ENCODE measurements around the gene SUZ12. TPM values are rescaled to one million over a fixed set of nuclear protein-coding genes. Genes with fewer than 3 reads are reported as not detected.
"Not testable (repeated sequence)": the region's sequence is repeated elsewhere in the genome, so short reads cannot be mapped to it uniquely, and the experiment has no call there.

Gene SUZ12
- total RNA-seq, 3 donors from 2014 or later (not counting 1 experiment from before 2014, with no cell fraction given): 31.5 to 37.0 (median 32.3) TPM

DNA sequence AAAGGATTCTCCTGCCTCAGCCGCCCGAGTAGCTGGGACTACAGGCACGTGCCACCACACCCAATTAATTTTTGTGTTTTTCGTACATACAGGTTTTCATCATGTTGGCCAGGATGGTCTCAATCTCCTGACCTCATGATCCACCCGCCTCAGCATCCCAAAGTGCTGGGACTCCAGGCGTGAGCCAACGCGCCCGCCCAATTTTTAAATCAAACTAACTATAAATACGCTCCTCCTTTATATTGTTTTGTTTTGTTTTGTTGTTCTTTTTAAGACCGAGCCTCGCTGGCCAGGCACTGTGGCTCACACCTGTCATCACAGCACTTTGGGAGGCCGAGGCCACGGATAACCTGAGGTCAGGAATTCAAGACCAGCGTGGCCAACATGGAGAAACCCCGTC, 33.4 kb upstream of the SUZ12 start:
- TF ChIP-seq, protein P1, sequence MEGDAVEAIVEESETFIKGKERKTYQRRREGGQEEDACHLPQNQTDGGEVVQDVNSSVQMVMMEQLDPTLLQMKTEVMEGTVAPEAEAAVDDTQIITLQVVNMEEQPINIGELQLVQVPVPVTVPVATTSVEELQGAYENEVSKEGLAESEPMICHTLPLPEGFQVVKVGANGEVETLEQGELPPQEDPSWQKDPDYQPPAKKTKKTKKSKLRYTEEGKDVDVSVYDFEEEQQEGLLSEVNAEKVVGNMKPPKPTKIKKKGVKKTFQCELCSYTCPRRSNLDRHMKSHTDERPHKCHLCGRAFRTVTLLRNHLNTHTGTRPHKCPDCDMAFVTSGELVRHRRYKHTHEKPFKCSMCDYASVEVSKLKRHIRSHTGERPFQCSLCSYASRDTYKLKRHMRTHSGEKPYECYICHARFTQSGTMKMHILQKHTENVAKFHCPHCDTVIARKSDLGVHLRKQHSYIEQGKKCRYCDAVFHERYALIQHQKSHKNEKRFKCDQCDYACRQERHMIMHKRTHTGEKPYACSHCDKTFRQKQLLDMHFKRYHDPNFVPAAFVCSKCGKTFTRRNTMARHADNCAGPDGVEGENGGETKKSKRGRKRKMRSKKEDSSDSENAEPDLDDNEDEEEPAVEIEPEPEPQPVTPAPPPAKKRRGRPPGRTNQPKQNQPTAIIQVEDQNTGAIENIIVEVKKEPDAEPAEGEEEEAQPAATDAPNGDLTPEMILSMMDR (IDR thresholded peaks at IDR 0.05): no peak
- Histone ChIP-seq H3K4me3 (ENCODE audit: low read length) (no peak overlapping the region), H3K36me3 (ENCODE audit: control insufficient read depth, insufficient read depth, low read length) (peaks cover 9% of the 10 kb centered on the region), H3K4me1 (ENCODE audit: control insufficient read depth, insufficient read depth, low read length) (peaks cover 10% of the 10 kb centered on the region), H3K27me3 (ENCODE audit: control insufficient read depth, insufficient read depth, low read length) (no peaks in the 10 kb centered on the region), H3K27ac (ENCODE audit: low read length) (no peak overlapping the region), H3K9me3 (ENCODE audit: control insufficient read depth, insufficient read depth, low read length) (no peaks in the 10 kb centered on the region)
- DNase-seq: no peak
- WGBS (ENCODE audit: insufficient coverage): 98% methylated on average over 13 of the region's 16 CpGs
- Mint-ChIP-seq H3K9me3 (no peaks in the 10 kb centered on the region), H3K36me3 (no peaks in the 10 kb centered on the region), H3K27ac (no peak overlapping the region), H3K27me3 (ENCODE audit: low read depth in 2 of 2) (peaks cover 4 to 20% of the 10 kb centered on the region in 2 donors), H3K4me1 (no peaks in the 10 kb centered on the region), H3K4me3 (no peak overlapping the region)
- intact Hi-C loops (cut with micrococcal nuclease): no loop called here
- no peak for ATAC-seq

DNA sequence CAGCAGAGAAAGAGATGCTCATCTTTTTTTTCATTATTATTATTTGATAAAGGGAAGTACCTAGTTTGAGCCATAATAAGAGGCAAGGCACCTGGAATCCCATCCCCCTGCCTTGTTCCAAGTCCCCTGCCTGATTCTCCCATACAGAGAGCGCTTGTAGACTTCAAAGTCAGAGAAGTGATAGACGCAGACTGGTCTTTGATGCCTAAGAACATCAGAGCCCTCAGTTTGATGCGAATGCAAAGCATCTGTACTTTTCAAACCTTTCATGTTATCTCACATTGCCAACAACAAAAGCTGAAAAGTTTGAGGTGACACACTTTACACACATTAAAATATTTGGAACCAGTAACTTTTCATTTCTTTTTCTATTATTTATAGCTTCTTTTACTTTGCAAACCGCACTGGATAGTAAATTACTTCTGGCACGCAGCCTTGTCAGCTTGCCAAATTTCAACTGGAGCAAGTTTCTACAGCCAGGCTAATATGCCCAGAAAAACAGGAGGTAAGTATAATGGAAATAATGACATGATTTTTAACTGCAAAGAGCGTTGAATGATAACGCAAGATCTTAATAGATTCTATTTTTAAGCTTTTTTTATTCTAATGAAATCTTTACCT, 29.4 kb upstream of the SUZ12 start:
- Histone ChIP-seq H3K4me3 (ENCODE audit: low read length) (no peak overlapping the region), H3K4me1 (ENCODE audit: control insufficient read depth, insufficient read depth, low read length) (no peaks in the 10 kb centered on the region), H3K36me3 (ENCODE audit: control insufficient read depth, insufficient read depth, low read length) (no peaks in the 10 kb centered on the region), H3K27me3 (ENCODE audit: control insufficient read depth, insufficient read depth, low read length) (no peaks in the 10 kb centered on the region), H3K27ac (ENCODE audit: low read length) (no peak overlapping the region), H3K9me3 (ENCODE audit: control insufficient read depth, insufficient read depth, low read length) (no peaks in the 10 kb centered on the region)
- peaks cover 28 to 41% of the 10 kb centered on the region in 2 donors for H3K27me3 Mint-ChIP-seq (ENCODE audit: low read depth in 2 of 2)
- intact Hi-C loops (cut with micrococcal nuclease): no loop called here
- H3K9me3 Mint-ChIP-seq: no peaks in the 10 kb centered on the region
- H3K27ac Mint-ChIP-seq: no peak overlapping the region
- TF ChIP-seq, protein P1 (IDR thresholded peaks at IDR 0.05): no peak
- DNase-seq: peak in 1 of 2 donors; percentile 49
- ATAC-seq: no peak
- 5% methylated on average over 5 of the region's 7 CpGs for WGBS (ENCODE audit: insufficient coverage)
- no peaks in the 10 kb centered on the region for H3K4me1 Mint-ChIP-seq
- no peaks in the 10 kb centered on the region for H3K36me3 Mint-ChIP-seq
- H3K4me3 Mint-ChIP-seq: no peak overlapping the region

DNA sequence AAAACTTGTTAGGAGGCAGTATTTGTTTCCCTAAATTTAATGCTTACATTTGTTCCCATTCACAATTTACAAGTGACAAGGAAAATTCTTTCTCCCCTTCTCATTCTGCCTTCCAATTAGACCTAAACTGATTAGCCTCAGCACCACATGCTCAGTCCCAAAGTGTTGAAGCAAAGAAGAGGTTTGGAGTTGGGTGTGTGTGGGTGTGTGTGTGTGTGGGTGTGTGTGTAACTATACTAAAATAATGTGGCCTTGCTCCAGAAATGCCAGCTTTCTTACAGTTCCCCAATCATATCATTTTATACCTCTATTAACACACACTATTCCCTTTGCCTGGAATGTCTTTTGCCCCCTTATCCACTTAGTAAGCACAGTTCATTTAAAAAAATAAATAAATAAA, 28.4 kb upstream of the SUZ12 start:
- intact Hi-C loops (cut with micrococcal nuclease): no loop called here
- H3K9me3 ChIP-seq (ENCODE audit: control insufficient read depth, insufficient read depth, low read length): no peaks in the 10 kb centered on the region
- TF ChIP-seq, protein P1 (IDR thresholded peaks at IDR 0.05): no peak
- no peaks in the 10 kb centered on the region for H3K27me3 ChIP-seq (ENCODE audit: control insufficient read depth, insufficient read depth, low read length)
- Mint-ChIP-seq H3K4me1 (no peaks in the 10 kb centered on the region), H3K27ac (no peak overlapping the region), H3K27me3 (ENCODE audit: low read depth in 2 of 2) (peaks cover 28 to 41% of the 10 kb centered on the region in 2 donors), H3K9me3 (no peaks in the 10 kb centered on the region), H3K4me3 (no peak overlapping the region), H3K36me3 (no peaks in the 10 kb centered on the region)
- H3K4me1 ChIP-seq (ENCODE audit: control insufficient read depth, insufficient read depth, low read length): no peaks in the 10 kb centered on the region
- H3K36me3 ChIP-seq (ENCODE audit: control insufficient read depth, insufficient read depth, low read length): no peaks in the 10 kb centered on the region
- ATAC-seq (no peak), DNase-seq (no peak)
- no peak overlapping the region for H3K4me3 ChIP-seq (ENCODE audit: low read length)
- no peak overlapping the region for H3K27ac ChIP-seq (ENCODE audit: low read length)

DNA sequence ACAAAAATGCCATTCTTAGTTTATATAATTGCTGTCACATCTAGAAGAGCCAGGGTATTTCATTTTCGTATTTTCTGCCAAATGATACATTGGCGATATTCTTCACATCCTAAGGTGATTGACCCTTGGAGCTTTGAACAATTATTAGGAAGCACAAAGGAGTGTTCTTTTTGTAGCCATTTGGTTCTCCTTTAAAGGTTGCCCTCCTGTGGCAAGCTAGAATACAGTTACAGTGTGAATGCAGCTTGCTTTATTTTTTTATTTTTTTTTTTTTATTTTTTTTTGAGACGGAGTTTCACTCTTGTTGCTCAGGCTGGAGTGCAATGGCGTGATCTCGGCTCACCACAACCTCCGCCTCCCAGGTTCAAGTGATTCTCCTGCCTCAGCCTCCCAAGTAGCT, 24.1 kb upstream of the SUZ12 start:
- H3K9me3 ChIP-seq (ENCODE audit: control insufficient read depth, insufficient read depth, low read length); H3K4me1 Mint-ChIP-seq; H3K27ac Mint-ChIP-seq; H3K27me3 ChIP-seq (ENCODE audit: control insufficient read depth, insufficient read depth, low read length); DNase-seq; ATAC-seq; H3K27ac ChIP-seq (ENCODE audit: low read length); H3K4me3 ChIP-seq (ENCODE audit: low read length); H3K4me1 ChIP-seq (ENCODE audit: control insufficient read depth, insufficient read depth, low read length); intact Hi-C loops (cut with micrococcal nuclease); H3K36me3 Mint-ChIP-seq; H3K4me3 Mint-ChIP-seq; H3K9me3 Mint-ChIP-seq; H3K36me3 ChIP-seq (ENCODE audit: control insufficient read depth, insufficient read depth, low read length): not testable (repeated sequence)
- WGBS (ENCODE audit: insufficient coverage): 88% methylated on average over 2 of the region's 6 CpGs
- H3K27me3 Mint-ChIP-seq (ENCODE audit: low read depth in 2 of 2): peaks cover 32 to 34% of the 10 kb centered on the region in 2 donors
